Measurements from ENCODE around the gene ASPRV1.

DNA sequence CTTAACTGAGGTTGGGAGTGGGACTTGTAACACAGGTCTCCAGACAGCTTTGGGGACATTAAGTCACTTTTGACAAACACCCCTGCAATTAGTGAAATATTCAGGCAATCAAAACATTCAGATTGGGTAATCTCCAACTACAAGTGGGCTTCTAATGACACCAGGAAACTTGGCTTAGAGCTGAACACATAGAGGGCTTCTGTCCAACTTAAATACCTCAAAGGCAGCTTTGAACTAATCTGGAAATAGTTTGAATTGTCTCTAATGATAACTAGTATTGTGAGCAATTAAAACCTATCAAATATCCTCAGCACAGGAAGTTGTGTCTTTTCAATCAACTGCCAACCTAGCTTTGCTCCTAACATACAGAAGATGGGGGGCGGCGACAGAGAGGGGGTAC lies 5.1 kb upstream of the ASPRV1 start:
- no peak for TF ChIP-seq EP300 (IDR thresholded peaks at IDR 0.05; ENCODE audit: borderline replicate concordance in 1 of 2, low read depth in 1 of 2, low read length in 1 of 2)
- no peak for TF ChIP-seq CHD2 (IDR thresholded peaks at IDR 0.05; ENCODE audit: low read length, partially characterized antibody)
- no peak for TF ChIP-seq SIN3A (IDR thresholded peaks at IDR 0.05; ENCODE audit: borderline replicate concordance, low read depth, low read length)
- TF ChIP-seq, protein P1, sequence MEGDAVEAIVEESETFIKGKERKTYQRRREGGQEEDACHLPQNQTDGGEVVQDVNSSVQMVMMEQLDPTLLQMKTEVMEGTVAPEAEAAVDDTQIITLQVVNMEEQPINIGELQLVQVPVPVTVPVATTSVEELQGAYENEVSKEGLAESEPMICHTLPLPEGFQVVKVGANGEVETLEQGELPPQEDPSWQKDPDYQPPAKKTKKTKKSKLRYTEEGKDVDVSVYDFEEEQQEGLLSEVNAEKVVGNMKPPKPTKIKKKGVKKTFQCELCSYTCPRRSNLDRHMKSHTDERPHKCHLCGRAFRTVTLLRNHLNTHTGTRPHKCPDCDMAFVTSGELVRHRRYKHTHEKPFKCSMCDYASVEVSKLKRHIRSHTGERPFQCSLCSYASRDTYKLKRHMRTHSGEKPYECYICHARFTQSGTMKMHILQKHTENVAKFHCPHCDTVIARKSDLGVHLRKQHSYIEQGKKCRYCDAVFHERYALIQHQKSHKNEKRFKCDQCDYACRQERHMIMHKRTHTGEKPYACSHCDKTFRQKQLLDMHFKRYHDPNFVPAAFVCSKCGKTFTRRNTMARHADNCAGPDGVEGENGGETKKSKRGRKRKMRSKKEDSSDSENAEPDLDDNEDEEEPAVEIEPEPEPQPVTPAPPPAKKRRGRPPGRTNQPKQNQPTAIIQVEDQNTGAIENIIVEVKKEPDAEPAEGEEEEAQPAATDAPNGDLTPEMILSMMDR (IDR thresholded peaks at IDR 0.05), result no peak
- no peak for TF ChIP-seq ELF1 (IDR thresholded peaks at IDR 0.05)
